ENCODE data around the gene MCM3AP. TPM values are rescaled to one million over a fixed set of nuclear protein-coding genes. Genes with fewer than 3 reads are reported as not detected.

MCM3AP gene
- total RNA-seq, 2 experiments from 2014 or later = 94.3 to 96.5 TPM

- Mint-ChIP-seq H3K4me3 (peak overlapping the region; percentile 88), H3K27ac (peak overlapping the region; percentile 57), H3K4me1 (ENCODE audit: low read depth) (peaks cover 59% of the 10 kb centered on the region), H3K9me3 (no peaks in the 10 kb centered on the region), H3K27me3 (no peaks in the 10 kb centered on the region), H3K36me3 (ENCODE audit: low read depth) (peaks cover 42% of the 10 kb centered on the region)
- ChIA-PET POLR2A (no interaction called here), CTCF (interaction anchor here (3.6 kb wide), 1 partner anchor 86 kb away, joined by 10 read pairs; no protein-coding TSS in a partner anchor)
- TF ChIP-seq, protein P1, sequence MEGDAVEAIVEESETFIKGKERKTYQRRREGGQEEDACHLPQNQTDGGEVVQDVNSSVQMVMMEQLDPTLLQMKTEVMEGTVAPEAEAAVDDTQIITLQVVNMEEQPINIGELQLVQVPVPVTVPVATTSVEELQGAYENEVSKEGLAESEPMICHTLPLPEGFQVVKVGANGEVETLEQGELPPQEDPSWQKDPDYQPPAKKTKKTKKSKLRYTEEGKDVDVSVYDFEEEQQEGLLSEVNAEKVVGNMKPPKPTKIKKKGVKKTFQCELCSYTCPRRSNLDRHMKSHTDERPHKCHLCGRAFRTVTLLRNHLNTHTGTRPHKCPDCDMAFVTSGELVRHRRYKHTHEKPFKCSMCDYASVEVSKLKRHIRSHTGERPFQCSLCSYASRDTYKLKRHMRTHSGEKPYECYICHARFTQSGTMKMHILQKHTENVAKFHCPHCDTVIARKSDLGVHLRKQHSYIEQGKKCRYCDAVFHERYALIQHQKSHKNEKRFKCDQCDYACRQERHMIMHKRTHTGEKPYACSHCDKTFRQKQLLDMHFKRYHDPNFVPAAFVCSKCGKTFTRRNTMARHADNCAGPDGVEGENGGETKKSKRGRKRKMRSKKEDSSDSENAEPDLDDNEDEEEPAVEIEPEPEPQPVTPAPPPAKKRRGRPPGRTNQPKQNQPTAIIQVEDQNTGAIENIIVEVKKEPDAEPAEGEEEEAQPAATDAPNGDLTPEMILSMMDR (IDR thresholded peaks at IDR 0.05) = no peak
- Histone ChIP-seq H3K4me1 (ENCODE audit: insufficient read depth, low read length) (peaks cover 31% of the 10 kb centered on the region), H3K27ac (ENCODE audit: low read depth in 1 of 2, low read length in 2 of 2) (no peak overlapping the region), H3K4me3 (ENCODE audit: low read length) (peak overlapping the region; percentile 53), H3K27me3 (ENCODE audit: control insufficient read depth in 1 of 2, insufficient read depth in 2 of 2, low read length in 2 of 2) (no peaks in the 10 kb centered on the region), H3K9me3 (ENCODE audit: control insufficient read depth in 1 of 2, insufficient read depth in 1 of 2, low read length in 2 of 2) (no peaks in the 10 kb centered on the region), H3K36me3 (ENCODE audit: insufficient read depth, low read length) (peaks cover 13% of the 10 kb centered on the region)
- DNase-seq = no peak
- ATAC-seq (ENCODE audit: poor library complexity) = no peak
- intact Hi-C loops (cut with DNase I, micrococcal nuclease) = loop anchor here (1.0 to 10.0 kb wide), 7 partner anchors 55 to 943 kb away; partner anchors contain the start of genes YBEY (in 2 of the 2), C21orf58 (in 1 of the 2), DIP2A (in 1 of the 2) and MCM3AP (in 1 of the 2)
Measured at GRCh38 chr21:46229923-46230260, 55.5 kb downstream of the MCM3AP start.

DNA sequence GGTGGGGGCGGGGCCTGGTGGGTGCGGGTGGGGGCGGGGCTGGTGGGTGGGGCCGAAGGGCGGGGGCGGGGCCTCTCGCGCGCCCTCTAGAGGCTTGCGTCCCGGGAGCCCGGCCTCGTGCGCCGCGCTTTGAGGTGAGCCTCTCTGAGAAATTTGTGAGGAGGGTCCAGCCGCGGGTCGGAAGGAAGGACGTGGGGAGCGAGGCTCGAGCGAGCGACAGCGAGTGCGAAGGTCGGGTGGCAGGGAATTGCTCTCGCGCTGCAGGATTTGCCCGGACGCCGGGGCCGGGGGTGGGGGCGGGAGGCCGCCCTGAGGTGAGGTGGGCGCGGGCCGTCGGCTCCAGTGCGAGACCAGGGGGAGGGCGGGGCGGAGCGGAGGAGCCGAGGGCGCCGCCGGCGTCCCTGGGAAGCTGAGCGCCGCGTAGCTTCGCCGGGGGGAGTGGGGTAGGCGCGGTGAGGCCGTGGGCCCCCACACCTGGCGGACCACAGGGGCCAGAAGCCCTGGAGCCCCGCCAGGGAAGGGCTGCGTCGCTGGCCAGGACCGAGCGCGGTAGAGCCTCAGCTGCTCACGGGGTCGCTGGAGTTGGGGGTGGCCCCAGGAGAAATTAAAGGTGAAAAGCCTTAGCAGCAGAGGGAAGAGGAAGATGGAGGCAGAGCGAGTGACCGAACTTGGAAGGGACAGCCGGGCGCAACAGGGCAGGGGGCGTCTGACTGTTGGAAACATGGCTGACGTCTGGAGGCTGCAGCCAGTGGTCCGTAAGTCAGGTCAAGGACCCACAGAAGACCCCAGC lies 56.1 kb downstream of the MCM3AP start:
- POLR2A ChIA-PET = no interaction called here
- Mint-ChIP-seq H3K27ac (peak overlapping the region; percentile 75), H3K9me3 (no peaks in the 10 kb centered on the region), H3K4me1 (ENCODE audit: low read depth) (peaks cover 56% of the 10 kb centered on the region), H3K27me3 (no peaks in the 10 kb centered on the region), H3K4me3 (peak overlapping the region; percentile 98), H3K36me3 (ENCODE audit: low read depth) (peaks cover 36% of the 10 kb centered on the region)
- CTCF ChIA-PET = interaction anchor here (3.6 kb wide), 1 partner anchor 85 kb away, joined by 10 read pairs; no protein-coding TSS in a partner anchor
- H3K9me3 ChIP-seq (ENCODE audit: control insufficient read depth in 1 of 2, insufficient read depth in 1 of 2, low read length in 2 of 2) = no peaks in the 10 kb centered on the region
- peak in 1 of 14 experiments; percentile 6 for DNase-seq
- peak; percentile 43 for ATAC-seq (ENCODE audit: poor library complexity)
- no peak overlapping the region for H3K27ac ChIP-seq (ENCODE audit: low read depth in 1 of 2, low read length in 2 of 2)
- H3K4me3 ChIP-seq (ENCODE audit: low read length) = peak overlapping the region; percentile 53
- H3K36me3 ChIP-seq (ENCODE audit: insufficient read depth, low read length) = peaks cover 7% of the 10 kb centered on the region
- no peaks in the 10 kb centered on the region for H3K27me3 ChIP-seq (ENCODE audit: control insufficient read depth in 1 of 2, insufficient read depth in 2 of 2, low read length in 2 of 2)
- peaks cover 31% of the 10 kb centered on the region for H3K4me1 ChIP-seq (ENCODE audit: insufficient read depth, low read length)
- TF ChIP-seq, protein P1 (IDR thresholded peaks at IDR 0.05) = peak; percentile 60
- intact Hi-C loops (cut with DNase I, micrococcal nuclease) = loop anchor here (1.0 to 10.0 kb wide), 6 partner anchors 55 to 942 kb away; partner anchors contain the start of genes YBEY (in 2 of the 2), C21orf58 (in 1 of the 2), MCM3AP (in 1 of the 2) and POFUT2 (in 1 of the 2)

- ATAC-seq (ENCODE audit: poor library complexity) (peak; percentile 97), DNase-seq (peak; percentile 94 to 99 (median 98))
- Histone ChIP-seq H3K9me3 (ENCODE audit: control insufficient read depth in 1 of 2, insufficient read depth in 1 of 2, low read length in 2 of 2) (no peaks in the 10 kb centered on the region), H3K27me3 (ENCODE audit: control insufficient read depth in 1 of 2, insufficient read depth in 2 of 2, low read length in 2 of 2) (no peaks in the 10 kb centered on the region), H3K27ac (ENCODE audit: low read depth in 1 of 2, low read length in 2 of 2) (peak within 1 kb of the TSS in 1 of 2 donors; percentile 43), H3K4me1 (ENCODE audit: insufficient read depth, low read length) (peaks cover 31% of the 10 kb centered on the region), H3K4me3 (ENCODE audit: low read length) (peak within 1 kb of the TSS; percentile 87), H3K36me3 (ENCODE audit: insufficient read depth, low read length) (peaks cover under 1% of the 10 kb centered on the region)
- CTCF ChIA-PET = interaction anchor here (3.6 kb wide), 1 partner anchor 85 kb away, joined by 10 read pairs; no protein-coding TSS in a partner anchor
- POLR2A ChIA-PET = no interaction called here
- Mint-ChIP-seq H3K36me3 (ENCODE audit: low read depth) (peaks cover 28% of the 10 kb centered on the region), H3K9me3 (no peaks in the 10 kb centered on the region), H3K27me3 (no peaks in the 10 kb centered on the region), H3K4me3 (peak within 1 kb of the TSS; percentile 98), H3K27ac (peak within 1 kb of the TSS; percentile 75), H3K4me1 (ENCODE audit: low read depth) (peaks cover 54% of the 10 kb centered on the region)
- TF ChIP-seq, protein P1 (IDR thresholded peaks at IDR 0.05) = no peak
- intact Hi-C loops (cut with DNase I, micrococcal nuclease) = loop anchor here (1.0 to 10.0 kb wide), 7 partner anchors 44 to 941 kb away; partner anchors contain the start of genes YBEY (in 2 of the 2), C21orf58 (in 1 of the 2), MCM3AP (in 1 of the 2) and POFUT2 (in 1 of the 2)
Measured at GRCh38 chr21:46228345-46229051, 56.9 kb downstream of the MCM3AP start, which contains the start of gene LSS. Gene LSS, minus strand, starts transcription at chr21:46228774. Its CDS starts 29 bp downstream, at chr21:46228745.

All from CD4-positive, alpha-beta T cell (primary cell).